K562 (cell line): ENCODE measurements around the gene CNOT9. TPM values are rescaled to one million over a fixed set of nuclear protein-coding genes. Genes with fewer than 3 reads are reported as not detected.

ENCODE experiments used
- ATAC-seq: fragments of 200-7000 bp; cut with Tn5 transposase; 3 replicates; pipeline ENCODE4 v1.9.1; 2020; ENCODE audit warnings: moderate library complexity
- BruUV-seq: library from RNA; stranded (reverse); fragments of 400-500 nt; replicated peaks from 2 replicates; lab custom pipeline; 2021; lab: Mats Ljungman, UMichigan
- CTCF ChIA-PET: fragments of 300-600 bp; formaldehyde crosslinking; extraction: SDS; loops from one replicate; lab custom pipeline; 2021; ENCODE audit warnings: low intra/inter-chr PET ratio; lab: Yijun Ruan, JAX
- POLR2A ChIA-PET: fragments of 300-600, 350-650 bp; sonication (Branson Sonifier 250); formaldehyde crosslinking; extraction: SDS; loops from one replicate; lab custom pipeline; 2021; ENCODE audit warnings: antibody characterized with exemption, inconsistent platforms; lab: Yijun Ruan, JAX
- DNase-seq, 4 experiments: peaks; one replicate each; pipeline versions ENCODE4 v3.0.0 to v3.0.0-alpha.2; 2011 to 2018; ENCODE audit warnings: low spot score in 3 of 4, mixed read lengths in 3 of 4; ENCODE audit errors: extremely low read depth in 1 of 4
- FAIRE-seq: peaks from 2 replicates; lab custom pipeline; 2011; peaks lifted over from hg19 to GRCh38; lab: Jason Lieb, UNC
- H2AFZ ChIP-seq: 2 replicates; pipeline ENCODE4 v1.6.0; 2011; ENCODE audit warnings: low read depth, low read length, control low read depth, inconsistent platforms
- H3K27ac ChIP-seq: fragments of 200-600 bp; 3 replicates; pipeline ENCODE4 v1.8.0; 2011; ENCODE audit warnings: low read depth, mild to moderate bottlenecking, control low read depth, inconsistent platforms, low read length, moderate library complexity, mixed read lengths; ENCODE audit errors: extremely low read depth
- H3K27me3 ChIP-seq, 2 experiments: fragments of 300-600 bp in 1 of 2; 2 replicates in 1 of 2; 3 replicates in 1 of 2; pipeline versions ENCODE4 v1.6.0 to v1.8.0; 2011; ENCODE audit warnings: inconsistent platforms in 2 of 2, low read length in 2 of 2, mild to moderate bottlenecking in 1 of 2, mixed read lengths in 1 of 2, moderate library complexity in 1 of 2; ENCODE audit not compliant: control insufficient read depth in 2 of 2, insufficient read depth in 2 of 2
- H3K36me3 ChIP-seq: fragments of 300-600 bp; 3 replicates; pipeline ENCODE4 v1.8.0; 2011; ENCODE audit warnings: mild to moderate bottlenecking, low read length, inconsistent platforms; ENCODE audit not compliant: control insufficient read depth, insufficient read depth
- H3K4me1 ChIP-seq, 2 experiments: fragments of 200-600 bp in 1 of 2; replicated peaks in 1 of 2; 2 replicates in 1 of 2; 3 replicates in 1 of 2; pipeline versions ENCODE4 v1.5.1 to v1.8.0; 2011; ENCODE audit warnings: inconsistent platforms in 2 of 2, low read length in 2 of 2, mild to moderate bottlenecking in 1 of 2, mixed read lengths in 1 of 2, moderate library complexity in 1 of 2; ENCODE audit not compliant: control insufficient read depth in 2 of 2, insufficient read depth in 2 of 2
- H3K4me2 ChIP-seq: 2 replicates; pipeline ENCODE4 v1.6.1; 2011; ENCODE audit warnings: low read length, control low read depth, inconsistent platforms, mixed read lengths; ENCODE audit not compliant: insufficient read depth
- H3K4me3 ChIP-seq: fragments of 200-600 bp; sonication (generic), shearing (Covaris generic); 2 replicates; pipeline ENCODE4 v1.5.1; 2016; ENCODE audit warnings: control low read depth, inconsistent platforms
- H3K79me2 ChIP-seq: fragments of 200-600 bp; 3 replicates; pipeline ENCODE4 v1.8.0; 2011; ENCODE audit warnings: low read length, inconsistent platforms; ENCODE audit not compliant: control insufficient read depth, insufficient read depth
- H3K9ac ChIP-seq, 2 experiments: 2 replicates each; pipeline versions ENCODE4 v1.6.0 to v1.6.1; 2011; ENCODE audit warnings: low read depth in 2 of 2, low read length in 2 of 2, control low read depth in 1 of 2, inconsistent platforms in 1 of 2, mild to moderate bottlenecking in 1 of 2, mixed read lengths in 1 of 2; ENCODE audit not compliant: insufficient read depth in 1 of 2
- H3K9me1 ChIP-seq: one replicate; pipeline ENCODE4 v1.6.0; 2011; ENCODE audit warnings: inconsistent platforms, mild to moderate bottlenecking, low read length, moderate library complexity; ENCODE audit not compliant: control insufficient read depth, insufficient read depth
- H3K9me3 ChIP-seq: replicated peaks from 2 replicates; pipeline ENCODE4 v1.5.1; 2011; ENCODE audit warnings: low read depth, low read length, inconsistent platforms; ENCODE audit not compliant: control insufficient read depth, insufficient read depth
- H4K20me1 ChIP-seq: replicated peaks from 2 replicates; pipeline ENCODE4 v1.6.1; 2011; ENCODE audit warnings: low read length, inconsistent platforms, mixed read lengths; ENCODE audit not compliant: control insufficient read depth, insufficient read depth
- CBX1 ChIP-seq: sonication (generic); IDR thresholded peaks from 2 replicates; pipeline ENCODE4 v1.6.1; 2016; ENCODE audit warnings: antibody characterized with exemption, low read depth, mild to moderate bottlenecking
- E4F1 ChIP-seq: fragments of 250-450 bp; sonication (Bioruptor Pico); IDR thresholded peaks from 2 replicates; pipeline ENCODE4 v1.5.0; 2021; ENCODE audit warnings: mild to moderate bottlenecking, borderline replicate concordance
- WGBS: fragments of 100-300 bp; shearing (Covaris generic); methylation state at CpG from one replicate; pipeline ENCODE4 v1.1.6; 2016; ENCODE audit warnings: low coverage, mixed read lengths; ENCODE audit not compliant: insufficient coverage; ENCODE audit errors: missing lambda C conversion rate; 5-methylcytosine and 5-hydroxymethylcytosine counted together
- in situ Hi-C: fragments of 300-500 bp; cut with MboI; formaldehyde crosslinking; loops from 4 replicates; pipeline ENCODE4 v1.15.0; 2018; ENCODE audit warnings: inconsistent platforms, mixed read lengths
- intact Hi-C: fragments of 100-400 bp; cut with micrococcal nuclease; formaldehyde crosslinking; loops from 2 replicates; pipeline ENCODE4 v1.14.2; 2022
- polyA plus RNA-seq, 8 experiments: library from polyadenylated mRNA; depleted of rRNA in 4 of 8; stranded (reverse) in 5 of 8; unstranded in 3 of 8; fragments of >200 nt; fragmentation: Nextera tagmentation in 2 of 8; fragmentation: Illumina TruSeq in 1 of 8; extraction: Ambion mirVana in 2 of 8; extraction: Trizol in 1 of 8; gene quantifications; 2 replicates each; pipeline versions ENCODE4 v1.2.1 to v1.2.3, GENCODE V29; 2011 to 2014; ENCODE audit warnings: inconsistent platforms in 1 of 8, missing spikeins in 1 of 8
- total RNA-seq, 7 experiments: library from RNA; depleted of rRNA in 6 of 7; stranded (reverse); fragments of >200 nt in 6 of 7; fragmentation: Illumina TruSeq in 2 of 7; extraction: Trizol in 2 of 7; gene quantifications; 2 replicates each; pipeline versions ENCODE4 v1.2.1 to v1.2.3, GENCODE V29; 2011 to 2021; ENCODE audit warnings: low replicate concordance in 1 of 7

Gene CNOT9
- total and polyA plus RNA-seq, 9 of the 15 experiments (the other 6 are each of a cell fraction or from before 2014, with no cell fraction given), result 19.0 to 82.6 (median 46.7) TPM

GRCh38 chr2:218607436-218608115 lies 38.9 kb downstream of the CNOT9 start, which contains the start of gene PLCD4:
Gene PLCD4 (plus strand): TSS chr2:218607899. CDS start chr2:218615740, 7,841 bp downstream.
- no peak for FAIRE-seq
- no peak within 1 kb of the TSS for H3K4me2 ChIP-seq
- H3K27ac ChIP-seq, result no peak within 1 kb of the TSS
- no peaks in the 10 kb centered on the region; a peak in 1 of 5 replicates for H3K4me1 ChIP-seq
- no peaks in the 10 kb centered on the region for H3K9me3 ChIP-seq
- H3K9ac ChIP-seq, result no peak within 1 kb of the TSS
- no peak within 1 kb of the TSS for H3K4me3 ChIP-seq
- H3K9me1 ChIP-seq, result no peaks in the 10 kb centered on the region
- H2AFZ ChIP-seq, result no peak within 1 kb of the TSS
- CTCF ChIA-PET, result no interaction called here
- DNase-seq, result no peak
- TF ChIP-seq CBX1 (no peak), E4F1 (CRISPR knock-in tag) (no peak)
- no TSS peak for BruUV-seq
- no peak for ATAC-seq
- POLR2A ChIA-PET, result interaction anchor here (0.5 to 1.3 kb wide), 4 partner anchors 9 to 391 kb away, joined by 3 to 4 read pairs (median 4); partner anchors contain the start of gene ARPC2
- no peaks in the 10 kb centered on the region for H3K79me2 ChIP-seq
- 0% methylated on average over 5 of the region's 8 CpGs for WGBS
- H4K20me1 ChIP-seq, result no peaks in the 10 kb centered on the region
- intact Hi-C loops (no loop called here), in situ Hi-C loops (no loop called here)
- peaks cover 9 to 13% of the 10 kb centered on the region in 2 experiments; a peak in 3 of 5 replicates for H3K27me3 ChIP-seq
- no peaks in the 10 kb centered on the region for H3K36me3 ChIP-seq
